Suppressor macrophage (primary cell): Measurements from ENCODE around the gene TGFBR3.

Source experiments
- DNase-seq, 4 experiments: peaks; one replicate each; pipeline ENCODE4 v3.0.0-alpha.2; 2020 to 2022

The TGFBR3 gene

DNA sequence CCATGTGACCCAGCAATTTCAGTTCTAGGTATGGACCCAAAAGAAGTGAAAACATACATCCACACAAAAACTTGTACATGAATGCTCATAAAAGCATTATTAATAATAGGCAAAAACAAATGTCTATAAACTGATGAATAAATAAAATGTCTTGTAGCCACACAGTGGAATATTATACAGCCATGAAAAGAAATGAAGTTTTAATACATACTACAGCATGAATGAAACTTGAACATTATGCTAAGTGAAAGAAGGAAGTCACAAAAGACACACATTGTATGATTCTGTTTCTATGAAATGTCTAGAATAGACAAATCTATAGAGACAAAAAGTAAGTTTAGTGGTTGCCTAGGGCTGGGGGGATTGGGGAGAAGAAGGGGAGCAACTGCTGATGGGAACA lies 255.1 kb downstream of the TGFBR3 start:
- DNase-seq, result no peak
